Fibroblast of peridontal ligament (primary cell): ENCODE measurements around the gene ARRDC1.
"Not testable (repeated sequence)": the region's sequence is repeated elsewhere in the genome, so short reads cannot be mapped to it uniquely, and the experiment has no call there.

Source experiments
- DNase-seq: peaks from one replicate; pipeline ENCODE4 v3.0.0-alpha.2; 2010; ENCODE audit errors: extremely low read depth

The ARRDC1 gene

GRCh38 chr9:137583957-137584356 lies 21.5 kb upstream of the ARRDC1 start:
- no peak for DNase-seq

DNA sequence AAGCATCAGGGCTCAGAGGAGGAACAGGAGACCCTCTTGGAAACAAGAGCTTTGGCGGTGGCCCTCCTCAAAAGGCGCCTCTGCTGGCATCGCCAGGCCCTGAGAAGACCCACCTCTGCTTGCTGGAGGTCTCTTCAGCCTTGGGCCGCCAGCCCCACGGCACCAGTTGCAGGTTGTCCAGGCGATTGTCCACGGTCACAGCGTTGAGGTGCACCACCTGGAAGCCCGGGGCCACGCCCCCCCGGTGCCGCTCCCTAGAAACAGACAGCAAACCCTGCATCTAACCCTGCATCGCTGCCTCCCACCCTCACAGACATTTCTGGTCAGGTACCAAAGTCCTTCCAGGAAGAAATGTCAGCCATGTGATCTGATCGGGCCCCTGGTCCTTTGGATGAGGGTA lies 18.6 kb upstream of the ARRDC1 start:
- no peak for DNase-seq

GRCh38 chr9:137588311-137588710 lies 17.2 kb upstream of the ARRDC1 start:
- no peak for DNase-seq

DNA sequence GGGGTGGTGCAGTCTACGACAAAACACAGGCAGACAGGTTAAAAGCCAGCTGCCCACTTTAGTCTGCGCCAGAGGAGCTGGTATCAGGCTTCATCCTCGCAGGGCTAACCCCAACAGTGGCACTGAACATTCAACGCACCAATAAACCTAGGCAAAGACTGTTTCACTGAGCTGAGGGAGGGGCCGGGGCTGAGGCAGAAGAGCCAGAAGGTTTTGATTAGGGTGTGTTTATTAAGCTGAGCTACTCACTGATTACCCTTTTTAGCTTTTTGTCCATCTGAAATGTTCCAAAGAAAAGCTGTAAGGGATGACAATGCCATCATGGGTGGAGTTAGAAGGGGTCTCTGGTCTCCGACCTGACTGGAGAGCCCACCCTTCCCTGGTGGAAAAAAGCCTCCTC lies 16.6 kb upstream of the ARRDC1 start:
- peak; percentile 43 for DNase-seq

DNA sequence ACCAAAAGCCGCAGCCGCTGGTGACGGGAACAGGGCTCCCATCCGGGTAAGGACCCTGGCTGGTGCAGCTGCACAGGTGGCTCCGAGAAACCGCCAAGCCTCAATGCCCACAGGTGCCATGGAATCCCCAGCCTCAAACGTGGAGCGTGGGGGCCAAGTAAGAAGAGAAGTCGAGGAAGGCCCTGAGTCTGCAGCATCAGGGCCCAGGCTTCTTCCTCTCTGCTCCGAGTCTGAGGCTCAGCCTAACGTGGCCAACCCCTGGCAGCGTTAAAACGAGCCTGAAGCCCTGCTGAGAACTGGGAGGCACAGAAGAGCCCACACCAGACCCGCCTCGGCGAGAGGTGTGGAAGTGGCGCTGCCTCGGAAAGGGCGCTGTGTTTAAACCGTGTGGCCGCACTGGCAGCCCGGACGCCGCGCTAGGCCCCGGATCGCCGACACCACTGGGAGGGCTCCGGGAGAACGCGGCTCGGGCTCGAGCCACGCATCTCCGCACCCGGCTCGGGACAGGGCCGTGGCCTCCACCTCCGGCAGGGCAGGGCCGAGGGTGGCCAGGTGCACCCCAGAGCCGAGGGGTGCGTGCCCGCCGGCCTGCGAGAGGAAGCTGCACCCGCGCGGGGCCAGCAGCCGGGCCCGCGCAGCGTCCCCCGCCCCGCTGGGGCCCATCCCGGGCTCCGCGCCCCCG lies 15.9 kb upstream of the ARRDC1 start:
- peak; percentile 6 for DNase-seq

DNA sequence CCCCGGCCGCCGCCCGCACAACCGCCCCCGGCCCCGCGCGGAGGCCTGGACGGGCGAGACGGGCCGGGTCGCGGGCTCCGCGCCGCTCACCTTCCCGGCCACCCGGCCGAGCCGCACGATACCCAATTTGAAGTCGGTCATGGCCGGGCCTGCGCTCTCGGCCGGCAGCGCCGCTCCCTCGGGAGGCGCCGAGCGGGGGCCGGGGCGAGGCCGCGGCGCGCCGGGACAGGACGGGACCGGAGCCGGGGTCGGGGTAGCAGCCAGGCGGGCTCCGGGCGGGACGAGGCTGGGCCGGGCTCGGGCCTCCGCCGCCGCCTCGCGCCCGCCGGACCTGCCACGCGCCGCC lies 15.4 kb upstream of the ARRDC1 start:
- DNase-seq: no peak

- DNase-seq: peak; percentile 72
These were observed 14.8 kb upstream of the ARRDC1 start, which contains the start of gene ZMYND19 for GRCh38 chr9:137590469-137591383. TSS of gene ZMYND19 (minus strand) at chr9:137590512. CDS start at chr9:137590263, 249 bp downstream.

DNA sequence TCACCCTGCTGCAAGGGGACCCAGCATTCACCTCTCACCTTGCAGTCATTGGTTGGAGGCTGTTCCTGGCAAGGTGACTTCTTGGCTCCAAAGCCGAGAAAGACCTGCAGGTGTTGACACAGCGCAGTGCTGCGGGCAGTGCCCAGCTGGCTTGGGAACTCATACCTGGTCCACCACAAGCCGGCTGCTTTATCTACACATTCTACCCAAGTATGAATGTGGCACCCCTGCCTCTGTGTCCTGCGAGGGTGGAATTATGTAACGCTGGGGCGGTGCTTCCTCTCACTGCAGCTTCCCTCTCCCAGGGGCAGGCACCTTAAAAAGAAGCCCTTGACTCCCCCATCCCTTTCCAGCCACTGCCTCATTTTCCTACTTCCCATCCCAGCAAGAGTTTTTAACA lies 12.7 kb upstream of the ARRDC1 start:
- DNase-seq: no peak

- no peak for DNase-seq
These were observed 12.3 kb upstream of the ARRDC1 start for GRCh38 chr9:137593176-137593575.

DNA sequence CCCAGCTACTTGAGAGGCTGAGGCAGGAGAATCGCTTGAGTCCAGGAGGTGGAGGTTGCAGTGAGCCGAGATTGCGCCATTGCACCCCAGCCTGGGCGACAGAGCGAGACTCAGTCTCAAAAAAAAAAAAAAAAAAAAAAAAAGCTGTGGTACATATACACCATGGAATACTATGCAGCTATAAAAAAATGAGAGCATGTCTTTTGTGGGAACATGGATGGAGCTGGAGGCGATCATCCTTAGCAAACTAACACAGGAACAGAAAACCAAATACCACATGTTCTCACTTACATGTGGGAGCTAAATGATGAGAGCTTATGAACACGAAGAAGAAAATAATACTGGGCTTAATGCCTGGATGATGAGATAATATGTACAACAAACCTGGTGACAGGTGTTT lies 8.9 kb upstream of the ARRDC1 start:
- DNase-seq: not testable (repeated sequence)

DNA sequence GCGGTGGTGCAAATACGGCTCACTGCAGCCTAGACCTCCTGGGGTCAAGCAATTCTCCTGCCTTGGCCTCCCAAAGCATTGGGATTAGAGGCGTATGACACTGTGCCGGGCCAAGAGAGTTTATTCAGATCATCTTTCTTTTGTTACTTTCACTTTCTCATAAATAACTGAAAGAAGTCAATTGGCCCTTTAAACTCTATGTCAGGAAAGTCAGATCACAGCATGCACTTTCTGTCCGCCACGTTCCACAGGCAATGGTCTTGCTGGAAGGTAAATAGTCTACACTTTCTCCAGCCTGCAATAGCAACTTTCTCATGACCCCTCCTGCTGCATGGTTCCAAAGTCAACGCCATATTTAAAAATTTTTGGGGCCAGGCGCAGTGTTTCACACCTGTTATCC lies 6.5 kb upstream of the ARRDC1 start:
- DNase-seq: no peak

GRCh38 chr9:137602661-137603060 lies 2.8 kb upstream of the ARRDC1 start:
- DNase-seq: no peak

GRCh38 chr9:137603879-137604278 lies 1.6 kb upstream of the ARRDC1 start:
- DNase-seq: no peak

- DNase-seq: no peak
These were observed 970 bp upstream of the ARRDC1 start for GRCh38 chr9:137604345-137605086.

GRCh38 chr9:137606005-137606621 lies 627 bp downstream of the ARRDC1 start:
- no peak for DNase-seq

DNA sequence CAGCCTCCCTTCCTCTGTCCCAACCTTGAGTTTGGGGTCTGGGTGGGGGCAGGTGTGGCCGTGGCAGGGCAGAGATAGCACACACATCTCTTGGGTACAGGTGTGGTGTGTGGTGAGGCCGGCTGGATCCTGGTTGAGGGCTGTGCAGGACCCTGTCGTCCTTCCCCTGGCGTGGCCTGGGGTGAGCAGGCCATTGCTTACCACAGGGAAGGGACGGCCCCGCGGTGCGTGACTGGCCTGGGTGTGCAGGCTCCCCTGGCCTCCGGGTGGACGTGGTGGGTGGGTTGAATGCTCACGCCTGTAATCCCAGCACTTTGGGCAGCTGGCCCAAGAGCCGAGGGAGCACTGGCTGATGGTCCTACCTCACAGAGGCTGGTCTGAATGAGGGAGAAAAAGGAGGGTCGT lies 1.2 kb downstream of the ARRDC1 start:
- DNase-seq: no peak

DNA sequence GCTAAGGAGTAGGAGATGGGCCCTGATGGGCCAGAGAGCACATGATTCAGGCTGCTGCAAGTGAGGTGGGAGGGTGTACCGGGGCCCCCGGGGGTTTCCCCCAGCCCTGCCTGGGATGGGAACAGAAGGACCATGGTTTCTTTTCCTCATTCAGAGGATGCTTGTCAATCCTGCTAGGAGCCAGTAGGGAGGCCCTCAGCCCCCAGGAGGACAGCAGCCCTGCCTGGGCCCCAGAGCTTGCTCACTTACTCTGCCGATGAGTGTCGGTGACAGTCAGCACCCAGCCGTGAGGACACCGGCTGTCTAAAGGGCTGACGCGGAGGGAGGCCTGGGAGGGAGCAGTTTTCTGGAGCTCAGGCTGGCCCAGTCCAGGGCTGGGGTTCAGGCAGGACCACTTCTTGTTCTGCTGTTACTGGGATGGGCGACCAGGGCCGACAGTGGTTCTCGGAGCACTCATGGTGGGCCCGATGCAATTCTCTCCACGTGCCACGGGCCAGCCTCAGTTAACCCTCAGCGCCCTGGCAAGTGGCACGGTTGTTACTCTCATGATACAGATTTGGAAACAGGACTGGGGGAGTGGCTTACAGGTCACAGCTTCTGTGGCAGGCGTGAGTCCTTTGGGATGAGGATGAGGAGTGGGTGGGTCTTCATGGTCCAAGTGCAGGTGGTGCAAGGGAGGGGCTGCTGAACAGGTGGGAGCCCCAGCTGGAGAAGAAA lies 1.8 kb downstream of the ARRDC1 start:
- no peak for DNase-seq

DNA sequence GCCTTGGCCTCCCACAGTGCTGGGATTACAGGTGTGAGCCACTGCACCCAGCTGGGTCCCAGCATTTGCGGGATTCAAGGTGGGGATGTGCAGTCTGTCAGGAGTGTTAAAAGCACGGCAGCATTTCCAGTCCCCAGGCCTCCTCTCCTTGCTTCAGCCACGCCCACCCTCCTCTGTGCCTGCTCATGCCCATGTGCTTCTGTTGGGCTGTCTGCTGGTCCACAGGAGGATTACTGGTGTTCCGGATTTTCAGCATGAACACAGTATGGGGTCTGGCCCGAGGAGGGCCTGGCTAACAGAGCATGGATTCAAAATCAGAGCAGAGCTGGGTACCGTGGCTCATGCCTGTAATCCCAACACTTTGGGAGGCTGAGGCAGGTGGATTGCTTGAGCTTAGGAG lies 5.5 kb downstream of the ARRDC1 start:
- DNase-seq: no peak

DNA sequence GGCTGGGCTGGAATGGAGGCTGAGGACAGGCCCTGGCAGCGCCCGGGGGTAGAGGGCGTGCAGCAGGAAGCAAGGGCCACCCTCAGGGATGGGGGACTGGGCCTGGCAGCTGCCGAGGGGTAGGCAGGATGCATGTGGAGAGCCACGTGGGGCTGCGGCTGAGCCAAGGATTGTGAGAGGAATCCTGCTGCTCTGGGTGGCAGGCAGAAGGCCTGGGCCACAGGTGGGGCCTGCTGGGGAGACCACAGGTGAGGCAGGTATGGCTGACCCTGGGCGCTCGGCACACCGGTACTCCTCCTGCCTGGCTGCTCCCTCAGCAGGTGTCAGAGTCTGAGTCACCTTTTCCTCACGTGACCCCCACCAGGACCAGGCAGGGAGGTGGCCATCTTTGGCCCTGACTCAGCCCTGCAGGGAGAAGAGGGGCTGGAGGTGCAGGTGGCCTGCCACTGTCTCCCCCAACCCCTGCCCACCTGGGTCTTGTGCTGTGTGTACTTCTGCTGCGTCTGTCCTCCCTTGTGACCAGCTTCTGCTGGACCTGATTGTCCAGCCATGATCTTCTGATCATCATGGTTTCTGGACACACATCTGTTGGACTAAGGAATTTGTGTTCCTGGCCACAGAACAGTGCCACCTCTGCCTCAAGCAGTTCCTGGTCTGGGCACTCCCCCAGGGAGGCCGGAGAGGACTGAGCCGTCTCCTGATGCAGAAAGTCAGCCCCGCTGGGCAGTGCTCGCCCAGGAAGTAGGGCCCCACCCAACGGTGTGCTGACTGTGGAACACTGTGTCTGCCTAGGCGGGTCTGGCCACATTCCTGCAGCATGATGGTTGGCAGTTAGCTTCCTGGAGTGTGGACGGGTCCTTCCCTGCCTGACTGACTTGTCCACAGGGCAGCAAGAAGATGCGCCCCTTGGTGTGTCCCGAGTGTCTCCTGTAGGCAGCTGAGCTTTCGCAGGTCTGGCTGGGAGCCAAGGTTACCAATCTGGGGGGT lies 6.4 kb downstream of the ARRDC1 start:
- peak; percentile 29 for DNase-seq

GRCh38 chr9:137612741-137613142 lies 7.3 kb downstream of the ARRDC1 start:
- no peak for DNase-seq
